DOHH2 (cell line): ENCODE results near the gene DUS2.

Experiments
- EZH2phosphoT487 ChIP-seq: fragments of 200-600 bp; sonication (generic); IDR thresholded peaks from 2 replicates; pipeline ENCODE4 v1.6.1; 2017; ENCODE audit warnings: borderline replicate concordance, mild to moderate bottlenecking, antibody characterized with exemption, low read length, moderate library complexity, mixed read lengths
- TF ChIP-seq, protein P1 (sequence below): fragments of 200-600 bp; sonication (generic); IDR thresholded peaks from one replicate; pipeline ENCODE4 v1.5.1; 2014; ENCODE audit warnings: antibody characterized with exemption, mild to moderate bottlenecking, low read depth, low read length; ENCODE audit not compliant: poor library complexity, severe bottlenecking

DNA sequence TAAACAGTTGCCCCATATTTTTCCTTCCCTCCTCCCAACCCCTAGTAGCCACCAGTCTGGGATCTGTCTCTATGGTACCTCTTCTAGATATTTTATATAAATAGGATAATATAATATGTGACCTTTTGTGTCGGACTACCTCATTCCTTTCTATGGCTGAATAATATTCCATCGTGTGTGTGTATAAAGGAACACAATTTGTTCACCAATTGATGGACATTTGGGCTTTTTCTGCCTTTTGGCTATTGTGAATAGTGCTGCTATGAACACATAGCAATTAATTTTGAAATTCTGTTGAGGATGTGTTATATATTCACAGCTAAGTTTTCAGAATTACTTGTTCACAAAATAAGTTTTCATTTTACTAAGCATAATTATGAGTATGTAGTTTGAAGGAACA is 64.6 kb downstream of the DUS2 start:
- TF ChIP-seq EZH2phosphoT487, result no peak
- TF ChIP-seq, protein P1, sequence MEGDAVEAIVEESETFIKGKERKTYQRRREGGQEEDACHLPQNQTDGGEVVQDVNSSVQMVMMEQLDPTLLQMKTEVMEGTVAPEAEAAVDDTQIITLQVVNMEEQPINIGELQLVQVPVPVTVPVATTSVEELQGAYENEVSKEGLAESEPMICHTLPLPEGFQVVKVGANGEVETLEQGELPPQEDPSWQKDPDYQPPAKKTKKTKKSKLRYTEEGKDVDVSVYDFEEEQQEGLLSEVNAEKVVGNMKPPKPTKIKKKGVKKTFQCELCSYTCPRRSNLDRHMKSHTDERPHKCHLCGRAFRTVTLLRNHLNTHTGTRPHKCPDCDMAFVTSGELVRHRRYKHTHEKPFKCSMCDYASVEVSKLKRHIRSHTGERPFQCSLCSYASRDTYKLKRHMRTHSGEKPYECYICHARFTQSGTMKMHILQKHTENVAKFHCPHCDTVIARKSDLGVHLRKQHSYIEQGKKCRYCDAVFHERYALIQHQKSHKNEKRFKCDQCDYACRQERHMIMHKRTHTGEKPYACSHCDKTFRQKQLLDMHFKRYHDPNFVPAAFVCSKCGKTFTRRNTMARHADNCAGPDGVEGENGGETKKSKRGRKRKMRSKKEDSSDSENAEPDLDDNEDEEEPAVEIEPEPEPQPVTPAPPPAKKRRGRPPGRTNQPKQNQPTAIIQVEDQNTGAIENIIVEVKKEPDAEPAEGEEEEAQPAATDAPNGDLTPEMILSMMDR, result no peak
